Endothelial cell of hepatic sinusoid (primary cell): ENCODE data around the gene SLC16A5.
"Not testable (repeated sequence)": the region's sequence is repeated elsewhere in the genome, so short reads cannot be mapped to it uniquely, and the experiment has no call there.

Experiments used
- in situ Hi-C: cut with HindIII; loops from 2 replicates; pipeline ENCODE4 v1.10.0; 2017; ENCODE audit warnings: low sequenced_read_pairs

The SLC16A5 gene

DNA sequence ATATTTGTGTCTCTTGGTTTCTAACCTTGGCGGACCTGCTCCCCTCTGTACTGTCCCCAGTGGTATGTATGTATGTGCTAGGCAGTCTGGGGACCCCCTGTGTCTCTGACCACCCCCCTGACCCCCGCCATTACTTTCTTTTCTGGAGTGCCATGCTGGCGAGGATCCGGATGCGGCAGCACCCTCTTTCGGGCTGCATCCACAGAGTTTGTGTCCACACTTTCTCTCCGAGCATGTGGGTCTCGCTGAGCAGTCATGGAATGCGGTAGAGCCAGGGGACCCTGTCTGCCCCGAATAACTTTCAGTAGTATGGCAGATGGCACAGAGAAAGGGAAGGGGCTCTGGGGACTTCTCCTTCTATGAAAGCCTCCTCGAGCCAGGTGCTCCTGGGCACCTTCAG, 23.7 kb upstream of the SLC16A5 start:
- in situ Hi-C loops = no loop called here

DNA sequence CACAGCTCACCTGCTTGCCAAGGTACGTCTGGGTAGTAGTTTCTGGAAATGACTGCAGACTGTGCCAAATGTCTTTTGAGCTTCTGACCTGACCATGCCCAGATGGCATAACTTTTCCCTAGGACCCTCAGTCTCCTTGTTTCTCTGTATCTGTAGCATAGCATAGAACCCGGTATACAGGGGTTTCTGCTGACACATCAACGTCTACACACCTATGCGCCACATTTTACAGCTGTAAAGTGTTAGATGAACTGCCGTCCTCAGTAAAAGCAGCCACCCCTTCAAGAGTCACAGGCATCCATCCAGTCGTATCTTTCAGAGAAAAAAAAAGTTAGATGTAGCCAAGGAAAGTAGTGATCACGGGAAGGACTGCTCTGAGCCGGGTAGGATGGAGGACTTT, 23.3 kb upstream of the SLC16A5 start:
- in situ Hi-C loops = no loop called here

GRCh38 chr17:75064867-75065561, 22.7 kb upstream of the SLC16A5 start:
- in situ Hi-C loops = no loop called here

- in situ Hi-C loops = no loop called here
Measured at GRCh38 chr17:75065562-75066151, 22.1 kb upstream of the SLC16A5 start.

GRCh38 chr17:75067856-75068255, 19.9 kb upstream of the SLC16A5 start:
- in situ Hi-C loops = no loop called here

DNA sequence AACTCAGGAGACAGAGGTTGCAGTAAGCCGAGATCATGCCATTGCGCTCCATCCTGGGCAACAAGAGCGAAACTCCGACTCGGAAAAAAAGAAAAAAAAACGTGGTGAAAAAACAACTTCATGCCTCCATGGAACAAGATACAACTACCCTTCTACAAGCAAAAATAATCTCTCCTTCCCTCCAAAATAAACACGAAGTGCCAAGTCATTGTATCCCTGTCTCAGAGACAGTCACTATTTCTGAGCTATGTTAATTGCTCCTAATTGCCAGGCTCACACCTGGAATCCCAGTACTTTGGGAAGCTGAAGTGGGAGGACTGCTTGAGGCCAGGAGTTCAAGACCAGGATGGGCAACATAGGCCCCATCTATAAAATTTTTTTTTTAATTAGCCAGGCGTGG, 19.0 kb upstream of the SLC16A5 start:
- in situ Hi-C loops = no loop called here

- in situ Hi-C loops = no loop called here
Measured at GRCh38 chr17:75069783-75070182, 18.0 kb upstream of the SLC16A5 start.

DNA sequence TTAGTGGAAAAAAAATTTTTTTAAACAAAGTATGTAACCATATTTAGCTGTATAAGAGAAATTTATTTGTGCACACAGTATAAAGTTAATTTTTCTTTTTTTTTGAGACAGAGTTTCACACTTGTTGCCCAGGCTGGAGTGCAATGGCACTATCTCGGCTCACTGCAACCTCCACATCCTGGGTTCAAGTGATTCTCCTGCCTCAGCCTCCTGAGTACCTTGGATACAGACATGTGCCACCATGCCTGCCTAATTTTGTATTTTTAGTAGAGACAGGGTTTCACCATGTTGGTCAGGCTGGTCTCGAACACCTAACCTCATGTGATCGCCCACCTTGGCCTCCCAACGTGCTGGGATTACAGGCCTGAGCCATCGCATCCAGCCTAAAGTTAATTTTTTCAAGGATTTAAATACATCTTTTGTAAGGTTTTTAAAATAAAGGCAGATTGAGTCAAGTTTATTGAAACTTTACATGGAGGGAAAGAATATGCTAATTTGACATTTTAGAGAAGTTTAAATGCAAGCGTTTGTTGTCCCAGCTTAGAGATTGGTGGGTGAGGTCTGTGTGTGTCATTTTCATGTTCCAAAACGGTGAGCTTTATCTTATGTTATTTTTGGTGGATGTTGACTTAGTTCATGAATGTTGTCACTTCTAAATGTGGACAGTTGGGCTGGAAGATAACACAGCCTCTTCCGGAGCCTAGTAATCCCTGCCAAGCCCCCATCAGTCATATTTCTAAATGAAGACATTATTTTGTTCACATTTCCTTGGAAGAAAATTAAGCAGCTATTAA, 16.1 kb upstream of the SLC16A5 start:
- in situ Hi-C loops = not testable (repeated sequence)

GRCh38 chr17:75072909-75073308, 14.8 kb upstream of the SLC16A5 start:
- in situ Hi-C loops = not testable (repeated sequence)

DNA sequence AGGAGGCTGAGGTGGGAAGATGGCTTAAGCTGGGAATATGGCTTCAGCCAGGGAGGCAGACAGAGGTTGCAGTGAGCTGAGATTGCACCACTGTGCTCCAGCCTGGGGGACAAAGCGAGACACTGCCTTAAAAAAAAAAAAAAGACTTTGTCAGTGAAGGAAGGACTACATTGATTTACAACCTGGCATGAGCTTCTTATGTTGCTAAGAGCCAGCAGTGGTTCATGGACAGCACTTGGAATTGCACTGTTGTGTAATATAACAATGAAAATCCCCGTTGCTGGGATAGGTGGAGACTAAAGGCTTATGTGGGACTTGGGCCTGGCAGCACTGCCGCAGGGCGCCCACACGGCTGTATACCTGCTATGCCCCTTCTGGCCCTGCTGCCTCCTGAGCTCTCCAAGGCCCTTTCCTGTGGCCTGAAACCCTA, 14.1 kb upstream of the SLC16A5 start:
- in situ Hi-C loops = no loop called here

- in situ Hi-C loops = no loop called here
Measured at GRCh38 chr17:75074532-75074931, 13.2 kb upstream of the SLC16A5 start.

- in situ Hi-C loops = no loop called here
Measured at GRCh38 chr17:75075597-75076336, 12.0 kb upstream of the SLC16A5 start.

- in situ Hi-C loops = no loop called here
Measured at GRCh38 chr17:75077072-75077495, 10.7 kb upstream of the SLC16A5 start.

DNA sequence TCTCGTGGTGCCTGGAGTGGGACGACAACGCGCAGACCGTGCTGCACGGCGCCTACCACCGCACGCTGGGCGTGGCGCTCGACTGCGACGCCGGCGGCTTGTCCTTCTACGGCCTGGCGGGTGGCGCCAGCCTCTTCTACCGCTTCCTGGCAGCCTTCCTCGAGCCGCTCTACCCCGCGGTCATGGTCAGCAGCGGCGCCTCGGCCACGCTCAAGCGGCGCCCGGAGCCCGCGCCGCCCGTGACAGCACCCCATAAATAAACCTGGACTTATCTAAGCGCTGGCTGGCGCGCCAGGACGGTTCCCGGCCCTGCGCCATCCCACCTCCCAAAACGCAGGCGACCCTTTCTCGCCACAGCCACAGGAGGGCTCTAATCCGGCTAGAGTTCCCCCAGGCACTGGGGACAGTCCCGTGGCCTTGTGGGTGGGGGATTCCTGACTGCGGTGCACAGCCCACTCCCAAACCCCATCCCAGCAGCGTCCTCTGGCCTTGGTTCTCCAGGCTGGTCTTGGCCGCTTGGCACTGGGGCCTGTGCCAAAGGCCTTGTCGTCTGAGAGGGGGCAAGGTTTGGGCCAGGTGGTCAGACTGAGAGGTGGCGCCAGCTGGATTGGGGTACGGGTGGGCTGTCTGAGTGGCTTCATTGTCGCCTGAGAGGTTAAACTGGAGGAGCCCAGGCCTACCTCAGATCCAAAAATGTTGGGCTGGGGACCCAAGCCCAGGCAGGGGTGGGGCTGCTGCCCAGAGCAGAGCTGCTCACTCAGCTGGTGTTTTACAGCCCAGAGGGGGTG, 10.1 kb upstream of the SLC16A5 start:
- in situ Hi-C loops = no loop called here

- in situ Hi-C loops = no loop called here
Measured at GRCh38 chr17:75078284-75079022, 9.3 kb upstream of the SLC16A5 start.

GRCh38 chr17:75079023-75079373, 8.8 kb upstream of the SLC16A5 start:
- in situ Hi-C loops = no loop called here

GRCh38 chr17:75081611-75082540, 5.9 kb upstream of the SLC16A5 start:
- in situ Hi-C loops = no loop called here

- in situ Hi-C loops = no loop called here
Measured at GRCh38 chr17:75082683-75083082, 5.1 kb upstream of the SLC16A5 start.
